Neural cell (in vitro differentiated cells): ENCODE data around the gene B4GALT5.
"Not testable (repeated sequence)": the region's sequence is repeated elsewhere in the genome, so short reads cannot be mapped to it uniquely, and the experiment has no call there.

Experiments used
- CTCF ChIP-seq: fragments of 450-650 bp; IDR thresholded peaks from 2 replicates; pipeline ENCODE4 v1.5.1; 2014; ENCODE audit warnings: antibody characterized with exemption, mild to moderate bottlenecking, moderate library complexity; ENCODE audit not compliant: poor library complexity, severe bottlenecking
- EP300 ChIP-seq: fragments of 450-650 bp; conservative IDR thresholded peaks from 2 replicates; pipeline ENCODE4 v1.6.1; 2014; ENCODE audit warnings: antibody characterized with exemption, mild to moderate bottlenecking, moderate library complexity; ENCODE audit not compliant: poor library complexity, severe bottlenecking
- RAD21 ChIP-seq: fragments of 450-650 bp; conservative IDR thresholded peaks from 2 replicates; pipeline ENCODE4 v1.6.1; 2014; ENCODE audit warnings: antibody characterized with exemption, mild to moderate bottlenecking, moderate library complexity

- not testable (repeated sequence) for TF ChIP-seq EP300, CTCF, RAD21
Measured at GRCh38 chr20:49705893-49706292, 7.8 kb downstream of the B4GALT5 start.
